ENCODE results near the gene SREK1. TPM values are rescaled to one million over a fixed set of nuclear protein-coding genes. Genes with fewer than 3 reads are reported as not detected.

SREK1 gene
- total RNA-seq, 1 experiment from 2014 or later = 38.4 TPM

DNA sequence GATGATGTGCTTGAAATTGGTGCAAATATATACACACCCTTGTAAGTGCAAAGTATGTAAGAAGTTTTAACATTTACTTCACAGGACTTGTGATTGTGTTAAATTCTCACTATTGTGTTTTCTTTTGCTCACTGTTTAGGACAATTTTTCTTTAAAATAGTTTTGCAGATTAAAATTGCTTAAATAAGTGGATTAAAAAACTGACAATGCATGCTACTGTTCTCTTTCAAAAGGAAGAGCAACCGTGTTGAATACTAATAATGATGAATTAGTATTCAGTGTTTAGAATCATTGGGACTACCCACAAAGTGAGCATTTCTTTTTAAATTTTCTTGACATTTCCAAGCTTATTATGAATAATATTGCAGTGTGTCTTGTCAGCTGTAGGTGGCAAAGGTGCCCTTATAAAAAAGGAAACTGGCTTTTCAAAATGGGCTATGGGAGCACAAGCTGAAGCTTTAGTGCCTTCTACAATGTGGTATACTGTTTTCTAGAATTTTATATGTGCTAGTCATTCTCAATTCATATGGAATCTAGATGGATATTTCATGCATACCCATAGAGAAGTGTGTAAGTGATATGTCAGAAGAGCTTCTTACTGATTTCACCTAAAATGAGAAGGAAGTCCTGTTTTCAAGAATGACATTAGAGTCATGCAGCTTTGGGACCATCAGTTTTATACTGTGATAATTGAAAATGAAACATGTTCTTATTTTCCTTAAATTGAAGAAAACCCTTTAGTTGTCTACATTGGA is 35.4 kb downstream of the SREK1 start:
- no peaks in the 10 kb centered on the region for H3K27me3 Mint-ChIP-seq (ENCODE audit: low read depth)
- H3K9me3 Mint-ChIP-seq = no peaks in the 10 kb centered on the region
- no peak for ATAC-seq
- TF ChIP-seq, protein P1, sequence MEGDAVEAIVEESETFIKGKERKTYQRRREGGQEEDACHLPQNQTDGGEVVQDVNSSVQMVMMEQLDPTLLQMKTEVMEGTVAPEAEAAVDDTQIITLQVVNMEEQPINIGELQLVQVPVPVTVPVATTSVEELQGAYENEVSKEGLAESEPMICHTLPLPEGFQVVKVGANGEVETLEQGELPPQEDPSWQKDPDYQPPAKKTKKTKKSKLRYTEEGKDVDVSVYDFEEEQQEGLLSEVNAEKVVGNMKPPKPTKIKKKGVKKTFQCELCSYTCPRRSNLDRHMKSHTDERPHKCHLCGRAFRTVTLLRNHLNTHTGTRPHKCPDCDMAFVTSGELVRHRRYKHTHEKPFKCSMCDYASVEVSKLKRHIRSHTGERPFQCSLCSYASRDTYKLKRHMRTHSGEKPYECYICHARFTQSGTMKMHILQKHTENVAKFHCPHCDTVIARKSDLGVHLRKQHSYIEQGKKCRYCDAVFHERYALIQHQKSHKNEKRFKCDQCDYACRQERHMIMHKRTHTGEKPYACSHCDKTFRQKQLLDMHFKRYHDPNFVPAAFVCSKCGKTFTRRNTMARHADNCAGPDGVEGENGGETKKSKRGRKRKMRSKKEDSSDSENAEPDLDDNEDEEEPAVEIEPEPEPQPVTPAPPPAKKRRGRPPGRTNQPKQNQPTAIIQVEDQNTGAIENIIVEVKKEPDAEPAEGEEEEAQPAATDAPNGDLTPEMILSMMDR (IDR thresholded peaks at IDR 0.05) = no peak
- no peak for TF ChIP-seq TEAD1 (CRISPR knock-in tag; IDR thresholded peaks at IDR 0.05)
- TF ChIP-seq TCF7 (CRISPR knock-in tag; IDR thresholded peaks at IDR 0.05; ENCODE audit: low read depth) = no peak
- TF ChIP-seq JUN (CRISPR knock-in tag; IDR thresholded peaks at IDR 0.05) = no peak
- no peak for TF ChIP-seq CREB1 (CRISPR knock-in tag; IDR thresholded peaks at IDR 0.05)
- TF ChIP-seq FOXP1 (CRISPR knock-in tag; IDR thresholded peaks at IDR 0.05; ENCODE audit: borderline replicate concordance) = no peak
- TF ChIP-seq KAT7 (CRISPR knock-in tag; IDR thresholded peaks at IDR 0.05; ENCODE audit: borderline replicate concordance) = no peak
- TF ChIP-seq, protein P2, sequence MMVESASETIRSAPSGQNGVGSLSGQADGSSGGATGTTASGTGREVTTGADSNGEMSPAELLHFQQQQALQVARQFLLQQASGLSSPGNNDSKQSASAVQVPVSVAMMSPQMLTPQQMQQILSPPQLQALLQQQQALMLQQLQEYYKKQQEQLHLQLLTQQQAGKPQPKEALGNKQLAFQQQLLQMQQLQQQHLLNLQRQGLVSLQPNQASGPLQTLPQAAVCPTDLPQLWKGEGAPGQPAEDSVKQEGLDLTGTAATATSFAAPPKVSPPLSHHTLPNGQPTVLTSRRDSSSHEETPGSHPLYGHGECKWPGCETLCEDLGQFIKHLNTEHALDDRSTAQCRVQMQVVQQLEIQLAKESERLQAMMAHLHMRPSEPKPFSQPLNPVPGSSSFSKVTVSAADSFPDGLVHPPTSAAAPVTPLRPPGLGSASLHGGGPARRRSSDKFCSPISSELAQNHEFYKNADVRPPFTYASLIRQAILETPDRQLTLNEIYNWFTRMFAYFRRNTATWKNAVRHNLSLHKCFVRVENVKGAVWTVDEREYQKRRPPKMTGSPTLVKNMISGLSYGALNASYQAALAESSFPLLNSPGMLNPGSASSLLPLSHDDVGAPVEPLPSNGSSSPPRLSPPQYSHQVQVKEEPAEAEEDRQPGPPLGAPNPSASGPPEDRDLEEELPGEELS (CRISPR knock-in tag; IDR thresholded peaks at IDR 0.05) = no peak
- TF ChIP-seq, protein P3, sequence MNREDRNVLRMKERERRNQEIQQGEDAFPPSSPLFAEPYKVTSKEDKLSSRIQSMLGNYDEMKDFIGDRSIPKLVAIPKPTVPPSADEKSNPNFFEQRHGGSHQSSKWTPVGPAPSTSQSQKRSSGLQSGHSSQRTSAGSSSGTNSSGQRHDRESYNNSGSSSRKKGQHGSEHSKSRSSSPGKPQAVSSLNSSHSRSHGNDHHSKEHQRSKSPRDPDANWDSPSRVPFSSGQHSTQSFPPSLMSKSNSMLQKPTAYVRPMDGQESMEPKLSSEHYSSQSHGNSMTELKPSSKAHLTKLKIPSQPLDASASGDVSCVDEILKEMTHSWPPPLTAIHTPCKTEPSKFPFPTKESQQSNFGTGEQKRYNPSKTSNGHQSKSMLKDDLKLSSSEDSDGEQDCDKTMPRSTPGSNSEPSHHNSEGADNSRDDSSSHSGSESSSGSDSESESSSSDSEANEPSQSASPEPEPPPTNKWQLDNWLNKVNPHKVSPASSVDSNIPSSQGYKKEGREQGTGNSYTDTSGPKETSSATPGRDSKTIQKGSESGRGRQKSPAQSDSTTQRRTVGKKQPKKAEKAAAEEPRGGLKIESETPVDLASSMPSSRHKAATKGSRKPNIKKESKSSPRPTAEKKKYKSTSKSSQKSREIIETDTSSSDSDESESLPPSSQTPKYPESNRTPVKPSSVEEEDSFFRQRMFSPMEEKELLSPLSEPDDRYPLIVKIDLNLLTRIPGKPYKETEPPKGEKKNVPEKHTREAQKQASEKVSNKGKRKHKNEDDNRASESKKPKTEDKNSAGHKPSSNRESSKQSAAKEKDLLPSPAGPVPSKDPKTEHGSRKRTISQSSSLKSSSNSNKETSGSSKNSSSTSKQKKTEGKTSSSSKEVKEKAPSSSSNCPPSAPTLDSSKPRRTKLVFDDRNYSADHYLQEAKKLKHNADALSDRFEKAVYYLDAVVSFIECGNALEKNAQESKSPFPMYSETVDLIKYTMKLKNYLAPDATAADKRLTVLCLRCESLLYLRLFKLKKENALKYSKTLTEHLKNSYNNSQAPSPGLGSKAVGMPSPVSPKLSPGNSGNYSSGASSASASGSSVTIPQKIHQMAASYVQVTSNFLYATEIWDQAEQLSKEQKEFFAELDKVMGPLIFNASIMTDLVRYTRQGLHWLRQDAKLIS (CRISPR knock-in tag; IDR thresholded peaks at IDR 0.05; ENCODE audit: borderline replicate concordance) = no peak
- TF ChIP-seq, protein P4, sequence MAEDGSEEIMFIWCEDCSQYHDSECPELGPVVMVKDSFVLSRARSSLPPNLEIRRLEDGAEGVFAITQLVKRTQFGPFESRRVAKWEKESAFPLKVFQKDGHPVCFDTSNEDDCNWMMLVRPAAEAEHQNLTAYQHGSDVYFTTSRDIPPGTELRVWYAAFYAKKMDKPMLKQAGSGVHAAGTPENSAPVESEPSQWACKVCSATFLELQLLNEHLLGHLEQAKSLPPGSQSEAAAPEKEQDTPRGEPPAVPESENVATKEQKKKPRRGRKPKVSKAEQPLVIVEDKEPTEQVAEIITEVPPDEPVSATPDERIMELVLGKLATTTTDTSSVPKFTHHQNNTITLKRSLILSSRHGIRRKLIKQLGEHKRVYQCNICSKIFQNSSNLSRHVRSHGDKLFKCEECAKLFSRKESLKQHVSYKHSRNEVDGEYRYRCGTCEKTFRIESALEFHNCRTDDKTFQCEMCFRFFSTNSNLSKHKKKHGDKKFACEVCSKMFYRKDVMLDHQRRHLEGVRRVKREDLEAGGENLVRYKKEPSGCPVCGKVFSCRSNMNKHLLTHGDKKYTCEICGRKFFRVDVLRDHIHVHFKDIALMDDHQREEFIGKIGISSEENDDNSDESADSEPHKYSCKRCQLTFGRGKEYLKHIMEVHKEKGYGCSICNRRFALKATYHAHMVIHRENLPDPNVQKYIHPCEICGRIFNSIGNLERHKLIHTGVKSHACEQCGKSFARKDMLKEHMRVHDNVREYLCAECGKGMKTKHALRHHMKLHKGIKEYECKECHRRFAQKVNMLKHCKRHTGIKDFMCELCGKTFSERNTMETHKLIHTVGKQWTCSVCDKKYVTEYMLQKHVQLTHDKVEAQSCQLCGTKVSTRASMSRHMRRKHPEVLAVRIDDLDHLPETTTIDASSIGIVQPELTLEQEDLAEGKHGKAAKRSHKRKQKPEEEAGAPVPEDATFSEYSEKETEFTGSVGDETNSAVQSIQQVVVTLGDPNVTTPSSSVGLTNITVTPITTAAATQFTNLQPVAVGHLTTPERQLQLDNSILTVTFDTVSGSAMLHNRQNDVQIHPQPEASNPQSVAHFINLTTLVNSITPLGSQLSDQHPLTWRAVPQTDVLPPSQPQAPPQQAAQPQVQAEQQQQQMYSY (CRISPR knock-in tag; IDR thresholded peaks at IDR 0.05) = no peak
- TF ChIP-seq ZNF423 (CRISPR knock-in tag; IDR thresholded peaks at IDR 0.05) = no peak
- no peak for TF ChIP-seq NR1H2 (CRISPR knock-in tag; IDR thresholded peaks at IDR 0.05)
- TF ChIP-seq, protein P5, sequence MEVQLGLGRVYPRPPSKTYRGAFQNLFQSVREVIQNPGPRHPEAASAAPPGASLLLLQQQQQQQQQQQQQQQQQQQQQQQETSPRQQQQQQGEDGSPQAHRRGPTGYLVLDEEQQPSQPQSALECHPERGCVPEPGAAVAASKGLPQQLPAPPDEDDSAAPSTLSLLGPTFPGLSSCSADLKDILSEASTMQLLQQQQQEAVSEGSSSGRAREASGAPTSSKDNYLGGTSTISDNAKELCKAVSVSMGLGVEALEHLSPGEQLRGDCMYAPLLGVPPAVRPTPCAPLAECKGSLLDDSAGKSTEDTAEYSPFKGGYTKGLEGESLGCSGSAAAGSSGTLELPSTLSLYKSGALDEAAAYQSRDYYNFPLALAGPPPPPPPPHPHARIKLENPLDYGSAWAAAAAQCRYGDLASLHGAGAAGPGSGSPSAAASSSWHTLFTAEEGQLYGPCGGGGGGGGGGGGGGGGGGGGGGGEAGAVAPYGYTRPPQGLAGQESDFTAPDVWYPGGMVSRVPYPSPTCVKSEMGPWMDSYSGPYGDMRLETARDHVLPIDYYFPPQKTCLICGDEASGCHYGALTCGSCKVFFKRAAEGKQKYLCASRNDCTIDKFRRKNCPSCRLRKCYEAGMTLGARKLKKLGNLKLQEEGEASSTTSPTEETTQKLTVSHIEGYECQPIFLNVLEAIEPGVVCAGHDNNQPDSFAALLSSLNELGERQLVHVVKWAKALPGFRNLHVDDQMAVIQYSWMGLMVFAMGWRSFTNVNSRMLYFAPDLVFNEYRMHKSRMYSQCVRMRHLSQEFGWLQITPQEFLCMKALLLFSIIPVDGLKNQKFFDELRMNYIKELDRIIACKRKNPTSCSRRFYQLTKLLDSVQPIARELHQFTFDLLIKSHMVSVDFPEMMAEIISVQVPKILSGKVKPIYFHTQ (CRISPR knock-in tag; IDR thresholded peaks at IDR 0.05) = no peak
- TF ChIP-seq ZNF219 (CRISPR knock-in tag; IDR thresholded peaks at IDR 0.05; ENCODE audit: borderline replicate concordance) = no peak
- TF ChIP-seq, protein P6, sequence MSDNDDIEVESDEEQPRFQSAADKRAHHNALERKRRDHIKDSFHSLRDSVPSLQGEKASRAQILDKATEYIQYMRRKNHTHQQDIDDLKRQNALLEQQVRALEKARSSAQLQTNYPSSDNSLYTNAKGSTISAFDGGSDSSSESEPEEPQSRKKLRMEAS (CRISPR knock-in tag; IDR thresholded peaks at IDR 0.05) = no peak
- ChIA-PET POLR2A (no interaction called here), CTCF (interaction anchor here (1.7 kb wide), 1 partner anchor 8 kb away, joined by 6 read pairs; no protein-coding TSS in a partner anchor)
- H3K36me3 Mint-ChIP-seq = peaks cover 50% of the 10 kb centered on the region
- DNase-seq (ENCODE audit: low spot score) = no peak
- H3K4me3 Mint-ChIP-seq = no peak overlapping the region
- H3K4me1 Mint-ChIP-seq = no peaks in the 10 kb centered on the region
- H3K27ac Mint-ChIP-seq = no peak overlapping the region
